ENCODE data around the gene FN3K.
"Not testable (repeated sequence)": the region's sequence is repeated elsewhere in the genome, so short reads cannot be mapped to it uniquely, and the experiment has no call there.

The FN3K gene

GRCh38 chr17:82737967-82738877 is 2.8 kb downstream of the FN3K start:
- no peak for DNase-seq (ENCODE audit: low read depth)

- DNase-seq (ENCODE audit: low read depth): no peak
These were observed 5.7 kb downstream of the FN3K start for GRCh38 chr17:82740906-82741759.

GRCh38 chr17:82743344-82744219 is 8.2 kb downstream of the FN3K start:
- DNase-seq (ENCODE audit: low read depth): no peak

DNA sequence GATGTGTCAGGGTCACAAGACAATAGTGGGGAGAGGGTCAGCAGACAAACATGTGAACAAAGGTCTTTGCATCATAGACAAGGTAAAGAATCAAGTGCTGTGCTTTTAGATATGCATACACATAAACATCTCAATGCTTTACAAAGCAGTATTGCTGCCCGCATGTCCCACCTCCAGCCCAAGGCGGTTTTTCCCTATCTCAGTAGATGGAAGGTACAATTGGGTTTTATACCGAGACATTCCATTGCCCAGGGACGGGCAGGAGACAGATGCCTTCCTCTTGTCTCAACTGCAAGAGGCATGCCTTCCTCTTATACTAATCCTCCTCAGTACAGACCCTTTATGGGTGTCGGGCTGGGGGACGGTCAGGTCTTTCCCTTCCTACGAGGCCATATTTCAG is 9.3 kb downstream of the FN3K start:
- not testable (repeated sequence) for DNase-seq (ENCODE audit: low read depth)

- DNase-seq (ENCODE audit: low read depth): no peak
These were observed 10.1 kb downstream of the FN3K start for GRCh38 chr17:82745524-82745923.

DNA sequence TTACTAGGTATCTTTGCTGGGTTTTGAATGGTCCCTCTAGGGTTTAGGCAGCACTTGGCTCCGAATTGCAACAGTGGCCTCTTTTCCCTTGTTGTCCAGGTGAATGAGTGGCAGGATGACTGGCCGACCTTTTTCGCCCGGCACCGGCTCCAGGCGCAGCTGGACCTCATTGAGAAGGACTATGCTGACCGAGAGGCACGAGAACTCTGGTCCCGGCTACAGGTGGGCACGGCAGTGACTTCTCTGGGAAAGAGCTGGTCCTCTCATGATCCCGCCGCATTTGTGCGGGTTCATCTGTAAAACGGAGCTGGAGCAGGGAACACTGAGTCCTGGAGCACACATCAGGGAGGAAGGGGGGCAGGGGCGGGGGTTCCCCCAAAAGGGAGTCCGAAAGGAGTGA is 13.3 kb downstream of the FN3K start:
- no peak for DNase-seq (ENCODE audit: low read depth)

GRCh38 chr17:82750241-82750908 is 15.0 kb downstream of the FN3K start:
- no peak for DNase-seq (ENCODE audit: low read depth)

DNA sequence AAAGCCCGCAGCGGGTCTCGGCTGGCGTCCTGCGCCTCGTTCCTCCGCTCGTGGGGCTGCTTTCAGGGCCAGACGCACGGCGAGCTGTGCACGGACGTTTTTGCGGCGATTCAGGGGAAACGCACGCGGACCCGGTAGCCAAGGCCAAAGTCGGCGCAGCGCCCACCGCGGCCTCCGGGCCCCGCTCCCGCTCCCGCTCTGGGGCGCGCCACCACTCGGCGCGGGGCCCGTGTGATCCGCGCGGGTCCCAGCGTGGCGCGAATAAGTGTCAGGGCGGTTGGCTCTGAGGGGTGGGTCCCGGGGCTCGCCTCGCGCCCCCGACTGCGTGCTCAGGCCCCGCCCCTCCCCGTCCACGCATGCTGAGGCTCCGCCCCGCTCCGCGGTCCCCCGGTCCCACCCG is 15.8 kb downstream of the FN3K start:
- DNase-seq (ENCODE audit: low read depth): no peak

GRCh38 chr17:82751571-82752370 is 16.4 kb downstream of the FN3K start, which contains the start of gene TBCD:
TSS of gene TBCD (plus strand) at chr17:82752065. CDS start at chr17:82752194, 129 bp downstream.
- DNase-seq (ENCODE audit: low read depth): peak; percentile 83

DNA sequence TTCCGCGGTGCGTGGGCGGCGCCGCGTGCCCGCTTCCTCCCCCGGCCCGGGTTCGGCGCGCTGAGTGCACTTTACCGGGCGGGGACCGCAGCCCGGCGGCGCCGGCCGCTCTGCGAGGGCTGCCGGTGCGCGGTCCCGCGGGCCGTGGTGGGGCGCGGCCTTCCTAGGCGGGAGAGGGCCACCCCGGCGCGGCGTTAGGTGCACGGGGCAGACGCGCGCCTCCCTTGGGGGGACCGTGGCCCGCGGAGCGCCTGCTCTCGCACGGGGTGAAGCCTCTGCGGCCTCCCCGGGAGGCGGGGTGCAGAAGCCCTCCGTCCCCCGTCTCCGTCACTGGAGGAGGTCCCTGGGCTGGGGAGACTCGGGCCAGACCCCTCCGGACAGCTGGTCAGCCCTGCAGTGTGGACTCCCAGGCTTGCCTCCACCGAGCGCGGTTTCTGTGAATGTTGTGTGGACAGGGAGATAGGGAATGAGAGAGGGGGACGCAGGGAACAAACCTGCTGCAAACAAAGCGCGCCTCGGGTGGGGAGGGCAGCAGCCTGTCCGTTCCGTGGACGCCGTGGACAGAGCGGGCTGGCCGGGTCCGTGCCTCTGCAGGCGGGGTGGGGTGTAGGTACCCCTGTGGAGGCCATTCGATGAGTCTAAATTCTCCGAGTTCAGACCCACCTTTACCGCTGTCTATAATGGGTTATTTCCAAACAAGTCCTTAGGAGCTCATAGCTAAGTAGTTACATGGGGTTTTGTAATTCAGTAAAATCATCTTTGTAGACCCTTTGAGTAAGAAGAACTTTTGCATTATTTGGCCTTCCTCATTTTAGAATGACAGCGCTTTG is 17.2 kb downstream of the FN3K start:
- no peak for DNase-seq (ENCODE audit: low read depth)

- no peak for DNase-seq (ENCODE audit: low read depth)
These were observed 17.7 kb downstream of the FN3K start for GRCh38 chr17:82753201-82753464.

GRCh38 chr17:82754297-82755208 is 19.1 kb downstream of the FN3K start:
- DNase-seq (ENCODE audit: low read depth): no peak

- DNase-seq (ENCODE audit: low read depth): no peak
These were observed 20.8 kb downstream of the FN3K start for GRCh38 chr17:82756166-82756565.

GRCh38 chr17:82765371-82765770 is 30.0 kb downstream of the FN3K start:
- no peak for DNase-seq (ENCODE audit: low read depth)

GRCh38 chr17:82767041-82767754 is 31.8 kb downstream of the FN3K start:
- no peak for DNase-seq (ENCODE audit: low read depth)

DNA sequence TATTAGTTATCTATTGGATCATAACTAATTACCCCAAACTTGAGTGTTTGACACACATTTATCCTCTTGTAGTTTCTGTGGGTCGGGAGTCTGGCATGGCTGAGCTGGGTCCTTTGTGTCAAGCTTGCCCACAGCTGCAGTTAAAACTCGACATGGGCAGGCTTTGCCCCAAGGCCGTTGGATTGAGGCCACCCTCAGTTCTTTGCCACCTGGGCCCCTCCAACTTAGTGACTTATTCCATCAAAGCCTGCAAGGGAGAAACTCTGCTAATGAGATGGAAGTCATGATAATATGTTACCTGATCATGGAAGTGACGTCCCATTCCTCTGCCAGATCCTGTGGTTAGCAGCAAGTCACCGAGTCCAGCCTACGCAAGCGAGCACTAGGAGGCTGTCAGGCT is 33.6 kb downstream of the FN3K start:
- no peak for DNase-seq (ENCODE audit: low read depth)

GRCh38 chr17:82772026-82772425 is 36.6 kb downstream of the FN3K start:
- peak; percentile 52 for DNase-seq (ENCODE audit: low read depth)

DNA sequence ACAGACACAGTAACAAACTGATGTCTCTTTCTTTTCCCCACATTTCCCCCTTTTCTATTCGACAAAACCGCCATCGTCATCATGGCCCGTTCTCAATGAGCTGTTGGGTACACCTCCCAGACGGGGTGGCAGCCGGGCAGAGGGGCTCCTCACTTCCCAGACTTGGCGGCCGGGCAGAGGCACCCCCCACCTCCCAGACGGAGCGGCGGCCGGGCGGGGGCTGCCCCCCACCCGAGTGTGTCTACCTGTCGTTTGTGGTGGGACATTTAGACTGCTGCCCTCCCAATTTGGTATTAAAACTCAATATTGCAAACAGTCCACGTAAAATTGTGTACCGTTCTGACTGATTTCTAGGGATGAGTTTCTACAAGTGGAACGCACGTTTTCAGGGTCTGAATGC is 39.0 kb downstream of the FN3K start:
- DNase-seq (ENCODE audit: low read depth): not testable (repeated sequence)
